ENCODE measurements around the gene EHD4. TPM values are rescaled to one million over a fixed set of nuclear protein-coding genes. Genes with fewer than 3 reads are reported as not detected.
A peak's percentile ranks its signal among the peaks of the same experiment; 100 is the strongest.

EHD4 gene
- total RNA-seq, 1 donor from 2014 or later = 21.1 TPM

- peak; percentile 22 for DNase-seq (ENCODE audit: low read depth)
- Histone ChIP-seq H3K4me3 (ENCODE audit: low read depth, low read length) (no peak overlapping the region), H3K36me3 (ENCODE audit: control insufficient read depth, insufficient read depth, low read length) (peaks cover 15% of the 10 kb centered on the region), H3K27me3 (ENCODE audit: control insufficient read depth, insufficient read depth, low read length) (no peaks in the 10 kb centered on the region)
- no peak for TF ChIP-seq CTCF (IDR thresholded peaks at IDR 0.05; ENCODE audit: insufficient read depth, low read length, severe bottlenecking)
- FAIRE-seq = no peak
These were observed 50.7 kb downstream of the EHD4 start for GRCh38 chr15:41921639-41922038.

GRCh38 chr15:41921167-41921566 lies 51.2 kb downstream of the EHD4 start:
- no peak for FAIRE-seq
- no peaks in the 10 kb centered on the region for H3K27me3 ChIP-seq (ENCODE audit: control insufficient read depth, insufficient read depth, low read length)
- peaks cover 18% of the 10 kb centered on the region for H3K36me3 ChIP-seq (ENCODE audit: control insufficient read depth, insufficient read depth, low read length)
- DNase-seq (ENCODE audit: low read depth) = no peak
- no peak for TF ChIP-seq CTCF (IDR thresholded peaks at IDR 0.05; ENCODE audit: insufficient read depth, low read length, severe bottlenecking)
- H3K4me3 ChIP-seq (ENCODE audit: low read depth, low read length) = no peak overlapping the region

GRCh38 chr15:41919954-41920538 lies 52.3 kb downstream of the EHD4 start:
- no peak overlapping the region for H3K4me3 ChIP-seq (ENCODE audit: low read depth, low read length)
- DNase-seq (ENCODE audit: low read depth) = no peak
- FAIRE-seq = no peak
- peaks cover 18% of the 10 kb centered on the region for H3K36me3 ChIP-seq (ENCODE audit: control insufficient read depth, insufficient read depth, low read length)
- no peaks in the 10 kb centered on the region for H3K27me3 ChIP-seq (ENCODE audit: control insufficient read depth, insufficient read depth, low read length)
- no peak for TF ChIP-seq CTCF (IDR thresholded peaks at IDR 0.05; ENCODE audit: insufficient read depth, low read length, severe bottlenecking)

- Histone ChIP-seq H3K27me3 (ENCODE audit: control insufficient read depth, insufficient read depth, low read length) (no peaks in the 10 kb centered on the region), H3K36me3 (ENCODE audit: control insufficient read depth, insufficient read depth, low read length) (peaks cover 18% of the 10 kb centered on the region), H3K4me3 (ENCODE audit: low read depth, low read length) (no peak overlapping the region)
- FAIRE-seq = no peak
- DNase-seq (ENCODE audit: low read depth) = no peak
- TF ChIP-seq CTCF (IDR thresholded peaks at IDR 0.05; ENCODE audit: insufficient read depth, low read length, severe bottlenecking) = no peak
These were observed 53.0 kb downstream of the EHD4 start for GRCh38 chr15:41919201-41919820.

GRCh38 chr15:41918506-41919126 lies 53.7 kb downstream of the EHD4 start:
- Histone ChIP-seq H3K36me3 (ENCODE audit: control insufficient read depth, insufficient read depth, low read length) (peaks cover 18% of the 10 kb centered on the region), H3K27me3 (ENCODE audit: control insufficient read depth, insufficient read depth, low read length) (no peaks in the 10 kb centered on the region), H3K4me3 (ENCODE audit: low read depth, low read length) (no peak overlapping the region)
- FAIRE-seq = no peak
- no peak for TF ChIP-seq CTCF (IDR thresholded peaks at IDR 0.05; ENCODE audit: insufficient read depth, low read length, severe bottlenecking)
- no peak for DNase-seq (ENCODE audit: low read depth)
